IPS DF 6.9 (cell line): ENCODE data around the gene SLC52A1.

Experiments
- DNase-seq: peaks from one replicate; pipeline ENCODE4 v3.0.0-alpha.2; 2013; ENCODE audit warnings: low read depth, low spot score
- H3K27ac ChIP-seq: one replicate; pipeline ENCODE4 v1.5.1; 2013; ENCODE audit warnings: low read length, control low read depth
- H3K27me3 ChIP-seq: 2 replicates; pipeline ENCODE4 v1.6.1; 2013; ENCODE audit warnings: mild to moderate bottlenecking, low read length; ENCODE audit not compliant: control insufficient read depth, insufficient read depth
- H3K36me3 ChIP-seq: 2 replicates; pipeline ENCODE4 v1.6.1; 2013; ENCODE audit warnings: low read length; ENCODE audit not compliant: control insufficient read depth, insufficient read depth
- H3K4me1 ChIP-seq: 2 replicates; pipeline ENCODE4 v1.6.1; 2013; ENCODE audit warnings: low read length; ENCODE audit not compliant: control insufficient read depth, insufficient read depth
- H3K4me3 ChIP-seq: 2 replicates; pipeline ENCODE4 v1.5.1; 2013; ENCODE audit warnings: mild to moderate bottlenecking, low read length
- H3K9me3 ChIP-seq: 2 replicates; pipeline ENCODE4 v1.6.1; 2013; ENCODE audit warnings: low read length, inconsistent platforms; ENCODE audit not compliant: control insufficient read depth, insufficient read depth
- WGBS: extraction: QIAGEN DNeasy Blood & Tissue Kit; methylation state at CpG from one replicate; pipeline ENCODE4 v1.1.7; 2013; ENCODE audit warnings: mixed read lengths, missing lambda C conversion rate; ENCODE audit not compliant: insufficient read length, insufficient coverage; 5-methylcytosine and 5-hydroxymethylcytosine counted together

Gene SLC52A1

DNA sequence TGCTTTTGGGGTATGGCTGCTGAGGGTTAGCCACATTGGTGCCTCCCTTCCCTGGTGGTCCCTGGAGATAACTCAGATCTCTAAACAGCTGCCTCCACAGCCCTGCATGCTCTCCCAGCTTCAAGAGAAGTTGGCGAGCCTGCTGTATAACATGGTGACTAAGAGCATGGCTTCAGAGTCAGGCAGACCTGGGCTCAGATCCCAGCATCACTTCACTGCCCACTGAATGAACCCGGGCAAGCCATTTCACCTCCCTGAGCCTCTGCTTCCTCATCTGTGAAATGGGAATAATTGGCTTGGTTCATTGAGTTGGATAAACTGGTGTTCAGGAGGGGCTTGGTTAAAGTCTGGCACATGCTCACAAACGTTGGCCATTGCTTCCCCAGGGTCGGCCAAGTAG, 20.9 kb downstream of the SLC52A1 start:
- WGBS, result no CpG with 5 or more reads among the region's 4 CpGs
- Histone ChIP-seq H3K27ac (no peak overlapping the region), H3K9me3 (no peaks in the 10 kb centered on the region), H3K36me3 (peaks cover 30% of the 10 kb centered on the region), H3K4me1 (no peaks in the 10 kb centered on the region), H3K27me3 (no peaks in the 10 kb centered on the region), H3K4me3 (no peak overlapping the region)
- no peak for DNase-seq

DNA sequence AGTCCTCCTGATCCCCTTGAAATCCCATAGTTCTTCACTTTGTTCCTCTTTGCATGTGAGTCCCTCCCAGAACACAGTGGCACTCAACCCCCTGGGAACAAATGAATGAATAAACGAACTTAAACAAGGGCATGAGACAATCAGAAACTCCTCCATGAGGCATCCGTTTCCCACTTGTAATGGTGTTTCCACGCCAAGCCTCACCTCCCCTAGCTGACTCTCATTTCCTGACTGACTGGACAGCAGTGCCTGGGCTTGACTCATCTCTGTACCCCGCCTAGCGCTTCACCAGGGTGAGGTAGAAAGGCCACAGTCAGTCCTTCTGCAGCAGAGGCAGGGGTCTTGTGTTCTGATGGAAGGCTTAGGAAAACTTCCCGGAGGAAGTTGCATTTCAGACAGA, 23.3 kb downstream of the SLC52A1 start:
- Histone ChIP-seq H3K27me3 (no peaks in the 10 kb centered on the region), H3K9me3 (no peaks in the 10 kb centered on the region), H3K27ac (no peak overlapping the region), H3K4me1 (no peaks in the 10 kb centered on the region), H3K36me3 (peaks cover 31% of the 10 kb centered on the region), H3K4me3 (no peak overlapping the region)
- no peak for DNase-seq
- WGBS, result no CpG with 5 or more reads among the region's 6 CpGs

DNA sequence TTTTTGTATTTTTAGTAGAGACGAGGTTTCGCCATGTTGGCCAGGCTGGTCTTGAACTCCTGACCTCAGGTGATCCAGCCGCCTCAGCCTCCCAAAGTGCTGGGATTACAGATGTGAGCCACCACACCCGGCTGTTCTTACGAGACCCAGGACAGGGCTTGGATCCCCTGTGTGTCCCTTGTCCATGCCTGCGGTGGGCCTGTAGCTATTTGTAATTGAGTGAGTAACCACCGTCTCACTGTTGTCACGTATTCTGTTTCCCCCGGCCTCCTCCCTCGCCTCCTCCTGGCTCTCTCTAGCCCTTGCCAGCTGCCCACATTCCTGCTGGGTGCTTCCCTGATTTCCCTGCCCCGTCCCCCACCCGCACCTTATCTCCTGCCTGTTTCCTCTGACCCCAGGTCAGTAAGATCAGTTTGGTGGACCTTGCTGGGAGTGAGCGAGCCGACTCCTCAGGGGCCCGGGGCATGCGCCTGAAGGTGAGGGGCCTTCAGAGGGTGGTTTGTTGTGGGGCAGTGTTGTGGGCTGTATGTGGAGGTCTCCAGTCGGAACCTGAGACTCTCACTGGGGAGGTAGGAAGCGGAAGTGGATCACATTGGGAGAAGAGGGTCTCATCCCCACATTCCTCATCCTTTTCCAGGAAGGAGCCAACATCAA, 31.9 kb downstream of the SLC52A1 start:
- WGBS, result no CpG with 5 or more reads among the region's 18 CpGs

DNA sequence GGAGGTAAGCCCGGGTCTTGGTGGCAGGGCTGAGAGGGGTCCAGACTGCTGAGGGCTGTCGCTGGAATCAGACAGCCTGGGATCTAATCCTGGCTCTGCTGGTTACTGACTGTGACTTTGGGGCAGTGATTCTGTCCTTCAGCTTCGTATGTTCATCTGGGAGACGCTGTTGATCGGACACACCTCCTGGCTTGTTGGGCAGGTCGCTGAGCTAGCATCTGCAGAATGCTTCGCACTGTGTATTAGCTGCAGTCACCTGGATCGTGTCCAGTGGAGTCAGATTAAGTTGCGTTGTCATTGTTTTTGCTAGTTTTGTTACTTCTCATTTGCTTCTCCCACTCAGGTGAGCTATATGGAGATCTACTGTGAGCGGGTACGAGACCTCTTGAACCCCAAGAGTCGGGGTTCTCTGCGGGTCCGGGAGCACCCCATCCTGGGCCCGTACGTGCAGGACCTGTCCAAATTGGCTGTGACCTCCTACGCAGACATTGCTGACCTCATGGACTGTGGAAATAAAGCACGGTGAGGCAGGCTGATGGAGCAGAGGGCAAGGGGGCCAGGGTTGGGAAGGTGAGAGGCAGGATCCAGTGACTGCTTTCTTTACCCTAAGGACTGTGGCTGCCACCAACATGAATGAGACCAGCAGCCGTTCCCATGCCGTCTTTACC, 33.0 kb downstream of the SLC52A1 start:
- Histone ChIP-seq H3K36me3 (peaks cover 44% of the 10 kb centered on the region), H3K9me3 (no peaks in the 10 kb centered on the region), H3K4me1 (0 out of 2 replicates have a peak, but pooled peaks cover 2% of the 10 kb centered on the region), H3K4me3 (no peak overlapping the region), H3K27me3 (no peaks in the 10 kb centered on the region), H3K27ac (no peak overlapping the region)
- no CpG with 5 or more reads among the region's 20 CpGs for WGBS
- no peak for DNase-seq

More for the DNA sequence above, 31.9 kb downstream of the SLC52A1 start:
- H3K4me1 ChIP-seq, result 0 out of 2 replicates have a peak, but pooled peaks cover 2% of the 10 kb centered on the region
- DNase-seq, result no peak
- H3K9me3 ChIP-seq, result no peaks in the 10 kb centered on the region
- H3K27ac ChIP-seq, result no peak overlapping the region
- H3K4me3 ChIP-seq, result no peak overlapping the region
- peaks cover 47% of the 10 kb centered on the region for H3K36me3 ChIP-seq
- H3K27me3 ChIP-seq, result no peaks in the 10 kb centered on the region

DNA sequence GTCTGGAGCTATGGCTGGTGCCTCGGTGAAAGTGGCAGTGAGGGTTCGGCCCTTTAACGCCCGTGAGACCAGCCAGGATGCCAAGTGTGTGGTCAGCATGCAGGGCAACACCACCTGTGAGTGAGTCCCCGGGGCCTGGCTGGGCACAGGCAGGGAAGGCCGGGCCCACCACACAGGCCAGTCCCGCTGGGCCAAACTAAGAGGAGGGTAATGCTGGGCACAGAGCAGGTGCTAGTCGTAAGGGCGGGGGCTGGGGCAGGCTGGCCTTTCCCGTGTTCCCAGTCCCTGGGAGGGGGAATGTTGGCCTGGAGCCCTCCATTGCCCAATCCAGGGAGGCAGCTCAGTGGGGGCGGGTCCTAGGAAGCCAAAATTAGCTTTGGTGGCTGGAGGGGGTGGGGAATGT, 35.0 kb downstream of the SLC52A1 start:
- no peak for DNase-seq
- H3K27ac ChIP-seq, result no peak overlapping the region
- no peaks in the 10 kb centered on the region for H3K27me3 ChIP-seq
- no peak overlapping the region for H3K4me3 ChIP-seq
- H3K9me3 ChIP-seq, result no peaks in the 10 kb centered on the region
- peaks cover 37% of the 10 kb centered on the region for H3K36me3 ChIP-seq
- WGBS, result no CpG with 5 or more reads among the region's 11 CpGs
- 0 out of 2 replicates have a peak, but pooled peaks cover 2% of the 10 kb centered on the region for H3K4me1 ChIP-seq

DNA sequence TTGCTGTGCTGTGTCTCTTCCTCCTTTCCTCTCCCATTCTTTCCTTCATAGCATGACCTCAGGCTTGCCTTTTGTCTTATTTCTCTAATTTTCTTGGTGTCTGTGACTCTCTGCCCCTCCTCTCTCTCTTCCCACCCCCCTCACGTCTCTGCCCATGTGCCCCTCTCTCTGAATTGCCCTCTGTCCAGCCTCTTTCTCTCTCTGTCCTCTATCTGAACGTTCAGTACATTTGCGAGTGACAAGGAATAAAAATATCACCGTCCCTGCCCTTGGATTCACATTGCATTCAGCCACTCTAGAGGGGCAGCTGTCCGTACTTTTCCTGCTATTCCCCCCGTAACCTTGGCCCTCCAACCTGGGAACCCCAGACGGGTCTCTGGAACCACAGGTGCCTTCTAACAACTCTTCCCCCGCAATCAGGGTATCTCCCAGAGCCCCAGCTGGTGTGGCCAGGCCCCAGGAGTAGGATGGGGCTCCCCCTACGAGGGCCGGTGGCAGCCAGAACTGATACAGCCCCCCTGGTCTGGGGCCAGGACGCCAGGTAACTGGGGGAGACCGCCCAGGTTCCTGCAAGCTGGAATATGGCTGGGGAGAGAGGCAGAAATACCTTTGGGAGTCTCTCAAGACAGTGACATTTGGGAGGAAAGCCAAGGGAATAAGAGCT, 35.7 kb downstream of the SLC52A1 start:
- no peak overlapping the region for H3K27ac ChIP-seq
- no peak for DNase-seq
- H3K4me3 ChIP-seq, result no peak overlapping the region
- H3K36me3 ChIP-seq, result peaks cover 30% of the 10 kb centered on the region
- 0 out of 2 replicates have a peak, but pooled peaks cover 2% of the 10 kb centered on the region for H3K4me1 ChIP-seq
- H3K9me3 ChIP-seq, result no peaks in the 10 kb centered on the region
- no CpG with 5 or more reads among the region's 12 CpGs for WGBS
- H3K27me3 ChIP-seq, result no peaks in the 10 kb centered on the region

DNA sequence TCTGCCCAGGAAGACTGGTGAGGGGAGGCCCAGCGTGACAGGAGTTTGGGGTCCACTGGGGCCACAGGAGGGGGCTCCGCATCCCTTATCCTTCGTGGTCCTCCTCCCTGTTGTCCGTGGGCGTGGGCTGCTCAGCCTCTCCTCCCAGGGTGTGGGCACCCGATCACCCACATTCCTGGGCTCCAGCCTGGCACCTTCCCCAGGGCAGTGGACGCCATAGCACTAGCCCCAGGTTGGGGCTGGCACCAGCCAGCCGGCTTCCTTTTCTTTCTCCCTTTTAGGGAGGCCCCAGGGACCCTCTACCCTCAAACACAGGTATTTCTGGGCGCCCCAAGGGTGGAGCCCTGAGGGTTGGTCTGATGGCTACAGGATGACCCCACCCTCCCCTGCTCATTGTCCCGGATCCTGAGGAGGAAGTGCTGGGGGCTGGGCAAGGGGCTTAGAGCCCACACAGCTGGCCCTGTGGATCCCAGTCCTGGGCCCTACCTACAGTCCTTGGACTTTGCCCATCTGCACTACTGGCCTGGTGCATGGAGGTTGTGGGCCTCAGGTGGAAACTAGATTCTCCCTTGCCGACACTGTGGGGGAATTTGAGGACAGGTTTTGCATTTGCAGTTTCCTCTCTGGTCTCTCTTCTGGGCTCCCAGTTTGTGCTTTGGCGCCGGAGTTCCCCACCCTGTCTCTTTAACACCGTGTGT, 36.3 kb downstream of the SLC52A1 start:
- Histone ChIP-seq H3K4me1 (0 out of 2 replicates have a peak, but pooled peaks cover 2% of the 10 kb centered on the region), H3K9me3 (no peaks in the 10 kb centered on the region), H3K27ac (no peak overlapping the region), H3K4me3 (peak overlapping the region; percentile 71), H3K36me3 (peaks cover 23% of the 10 kb centered on the region), H3K27me3 (no peaks in the 10 kb centered on the region)
- no peak for DNase-seq
- WGBS, result no CpG with 5 or more reads among the region's 14 CpGs

DNA sequence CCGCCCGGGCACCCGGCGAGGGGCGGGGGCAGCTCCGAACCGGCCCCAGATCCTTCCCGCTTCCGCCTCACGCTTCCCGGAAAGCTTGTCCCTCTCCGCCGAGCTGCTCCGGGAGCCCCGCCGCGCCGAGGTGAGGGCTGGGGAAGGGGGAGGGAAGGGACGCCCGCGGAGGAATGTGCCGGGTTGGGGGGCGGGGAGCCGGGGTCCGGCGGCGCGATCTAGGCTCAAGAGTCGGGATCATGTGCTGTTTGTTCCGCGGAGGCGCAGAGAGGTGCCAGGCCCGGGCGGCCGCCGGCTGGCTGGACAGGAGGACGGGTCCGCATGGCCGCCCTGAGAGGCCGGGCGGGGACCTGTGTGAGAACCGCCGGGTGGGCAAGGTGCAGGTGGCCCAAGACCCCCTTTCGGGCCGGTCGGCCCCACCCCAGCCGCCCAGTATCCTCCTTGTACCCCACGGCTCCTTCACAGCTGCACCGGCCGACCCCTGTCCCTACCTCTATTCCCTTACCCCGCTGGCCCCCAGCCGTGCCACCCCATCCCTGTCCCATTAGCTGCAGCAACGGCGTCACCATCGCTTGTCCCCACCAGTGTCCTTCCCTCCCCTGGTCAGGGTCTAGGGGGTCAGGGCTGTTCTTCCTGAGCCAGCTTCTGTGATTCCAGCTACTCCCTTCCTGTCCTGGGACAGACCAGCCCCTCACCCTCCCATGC, 37.0 kb downstream of the SLC52A1 start:
- 0 out of 2 replicates have a peak, but pooled peaks cover 2% of the 10 kb centered on the region for H3K4me1 ChIP-seq
- WGBS, result no CpG with 5 or more reads among the region's 55 CpGs
- no peak overlapping the region for H3K27ac ChIP-seq
- no peaks in the 10 kb centered on the region for H3K9me3 ChIP-seq
- no peak for DNase-seq
- peaks cover 17% of the 10 kb centered on the region for H3K36me3 ChIP-seq
- H3K4me3 ChIP-seq, result peak overlapping the region; percentile 71
- H3K27me3 ChIP-seq, result no peaks in the 10 kb centered on the region

DNA sequence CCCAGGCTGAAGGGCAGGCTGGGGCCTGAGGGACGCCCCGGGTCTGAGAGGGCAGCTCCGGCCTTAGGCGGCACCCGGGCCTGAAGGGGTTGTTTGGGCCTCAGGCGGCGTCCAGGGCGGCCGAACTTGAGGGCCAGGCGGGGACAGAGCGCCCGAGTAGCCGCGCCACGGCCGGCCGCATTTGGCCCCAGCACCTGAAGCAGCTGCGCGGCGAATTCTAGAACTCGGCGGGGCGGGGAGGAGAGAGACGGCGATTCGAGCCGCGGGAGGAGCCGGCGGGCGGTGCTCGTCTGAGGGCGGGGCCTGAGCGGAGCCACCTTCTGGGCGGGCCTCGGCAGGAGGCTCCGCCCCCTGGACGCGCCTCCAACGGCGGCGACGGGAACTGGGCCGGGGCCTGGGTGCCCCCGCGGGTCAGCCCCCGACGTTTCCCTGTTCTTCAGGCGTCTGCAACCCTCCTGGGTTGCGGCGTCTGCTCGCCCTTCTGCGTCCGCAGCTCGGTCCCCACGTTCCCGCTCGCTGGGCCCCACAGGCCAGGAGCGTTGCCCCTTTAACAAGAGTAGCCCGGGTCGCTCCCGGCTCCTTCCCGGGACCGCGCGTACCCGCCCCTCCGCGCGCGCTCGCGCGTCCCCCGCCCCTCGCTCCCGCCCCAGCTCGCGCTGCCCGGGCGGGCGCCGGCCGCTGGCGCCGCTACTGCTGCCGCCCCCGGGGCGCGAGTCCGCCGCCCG, 37.8 kb downstream of the SLC52A1 start, which contains the start of the genes INCA1 and KIF1C:
Gene INCA1, minus strand, starts transcription at position 221 of the 725 bp plus-strand sequence. CDS start 3,085 bp downstream, outside the sequence.
Gene KIF1C, plus strand, starts transcription at position 649 of the 725 bp plus-strand sequence. CDS start 2,297 bp downstream, outside the sequence.
- Histone ChIP-seq H3K4me1 (0 out of 2 replicates have a peak, but pooled peaks cover 2% of the 10 kb centered on the region), H3K27me3 (no peaks in the 10 kb centered on the region), H3K36me3 (peaks cover 13% of the 10 kb centered on the region), H3K27ac (no peak within 1 kb of the TSS), H3K4me3 (peak within 1 kb of the TSS; percentile 71), H3K9me3 (no peaks in the 10 kb centered on the region)
- no CpG with 5 or more reads among the region's 93 CpGs for WGBS
- peak; percentile 60 for DNase-seq
